ENCODE data around the gene RNU1-4. TPM values are rescaled to one million over a fixed set of nuclear protein-coding genes. Genes with fewer than 3 reads are reported as not detected.

The RNU1-4 gene
- total and polyA plus RNA-seq, 12 donors = under 0.01 to 5,330 (median 1,268) TPM; not detected in 4

GRCh38 chr1:16719571-16720350 lies 20.6 kb upstream of the RNU1-4 start:
- TF ChIP-seq CTCF (IDR thresholded peaks at IDR 0.05) (no peak), POLR2A (IDR thresholded peaks at IDR 0.05) (no peak)
- 78 to 87% (median 86%) methylated on average over 13 to 16 of the region's 16 CpGs for WGBS, 4 donors
- no peak overlapping the region for H3K27ac ChIP-seq
- intact Hi-C loops (cut with DNase I) = loop anchor here in 1 of 2 donors (10.0 kb wide), 1 partner anchor 175 kb away; no protein-coding TSS in a partner anchor
- H3K36me3 ChIP-seq (replicated peaks in 1 of 2) = no peaks in the 10 kb centered on the region
- H3K4me3 ChIP-seq = no peak overlapping the region
- H3K27me3 ChIP-seq = peaks cover 31% of the 10 kb centered on the region
- H3K4me1 ChIP-seq (replicated peaks in 1 of 2) = no peaks in the 10 kb centered on the region
- peak in 2 of 7 donors; percentile 22 to 53 for DNase-seq
- H3K9me3 ChIP-seq (replicated peaks in 1 of 3) = no peaks in the 10 kb centered on the region

GRCh38 chr1:16720351-16721223 lies 19.7 kb upstream of the RNU1-4 start:
- Histone ChIP-seq H3K27ac (no peak overlapping the region), H3K4me1 (replicated peaks in 1 of 2) (no peaks in the 10 kb centered on the region), H3K9me3 (replicated peaks in 1 of 3) (no peaks in the 10 kb centered on the region), H3K36me3 (replicated peaks in 1 of 2) (no peaks in the 10 kb centered on the region), H3K27me3 (peaks cover 36% of the 10 kb centered on the region), H3K4me3 (no peak overlapping the region)
- no peak for TF ChIP-seq CTCF (IDR thresholded peaks at IDR 0.05)
- no peak for TF ChIP-seq POLR2A (IDR thresholded peaks at IDR 0.05)
- DNase-seq = peak in 2 of 7 donors; percentile 25 to 57
- intact Hi-C loops (cut with DNase I) = loop anchor here in 1 of 2 donors (10.0 kb wide), 1 partner anchor 176 kb away; no protein-coding TSS in a partner anchor
- 83 to 90% (median 85%) methylated on average over 13 of the region's 13 CpGs for whole genome bisulfite sequencing, 4 donors

- Histone ChIP-seq H3K27ac (no peak overlapping the region), H3K4me1 (replicated peaks in 1 of 2) (no peaks in the 10 kb centered on the region), H3K9me3 (replicated peaks in 1 of 3) (no peaks in the 10 kb centered on the region), H3K4me3 (no peak overlapping the region), H3K27me3 (peaks cover 29% of the 10 kb centered on the region), H3K36me3 (replicated peaks in 1 of 2) (no peaks in the 10 kb centered on the region)
- intact Hi-C loops (cut with DNase I) = loop anchor here in 1 of 2 donors (10.0 kb wide), 1 partner anchor 177 kb away; no protein-coding TSS in a partner anchor
- 71 to 74% (median 72%) methylated on average over 11 of the region's 11 CpGs for WGBS, 4 donors
- DNase-seq = peak in 1 of 7 donors; percentile 50
- no peak for TF ChIP-seq POLR2A (IDR thresholded peaks at IDR 0.05)
- no peak for TF ChIP-seq CTCF (IDR thresholded peaks at IDR 0.05)
Observed at GRCh38 chr1:16721871-16722641, 18.3 kb upstream of the RNU1-4 start.
